Ovary (tissue), 9 donors: Measurements from ENCODE around the gene CHCHD6. TPM values are rescaled to one million over a fixed set of nuclear protein-coding genes. Genes with fewer than 3 reads are reported as not detected.

Experiments
- DNase-seq, 5 donors: peaks; one replicate each; pipeline ENCODE4 v3.0.0-alpha.2; 2019 to 2020
- H3K27ac ChIP-seq, 2 donors: fragments of 200-600 bp; one replicate each; pipeline versions ENCODE4 v1.5.1 to v1.8.0; 2019 to 2022
- H3K27me3 ChIP-seq: fragments of 200-600 bp; one replicate; pipeline ENCODE4 v1.8.0; 2022
- H3K36me3 ChIP-seq: fragments of 200-600 bp; sonication (generic); one replicate; pipeline ENCODE4 v1.5.1; 2019
- H3K4me1 ChIP-seq: one replicate; pipeline ENCODE4 v1.8.1; 2013; ENCODE audit warnings: mild to moderate bottlenecking, moderate library complexity; ENCODE audit not compliant: insufficient read depth
- H3K4me3 ChIP-seq: fragments of 200-600 bp; sonication (generic); one replicate; pipeline ENCODE4 v1.5.1; 2017
- H3K9me3 ChIP-seq, 2 donors: fragments of 200-600 bp in 1 of 2; sonication (generic) in 1 of 2; one replicate each; pipeline versions ENCODE4 v1.5.1 to v1.8.1; 2013 to 2019; ENCODE audit warnings: mild to moderate bottlenecking in 1 of 2, moderate library complexity in 1 of 2
- CTCF ChIP-seq, 3 donors: fragments of 450-650 bp in 2 of 3; fragments of 200-600 bp in 1 of 3; IDR thresholded peaks; one replicate each; pipeline versions ENCODE4 v1.5.1 to v1.8.0; 2016 to 2022; ENCODE audit warnings: antibody characterized with exemption in 3 of 3, mild to moderate bottlenecking in 1 of 3
- EP300 ChIP-seq: sonication (generic); formaldehyde crosslinking; IDR thresholded peaks from one replicate; pipeline ENCODE4 v1.6.1; 2017; ENCODE audit warnings: antibody characterized with exemption
- POLR2A ChIP-seq: fragments of 450-650 bp; IDR thresholded peaks from one replicate; pipeline ENCODE4 v1.6.1; 2017; ENCODE audit warnings: antibody characterized with exemption, mild to moderate bottlenecking, moderate library complexity
- WGBS, 3 donors: extraction: QIAGEN DNeasy Blood & Tissue Kit in 1 of 3; methylation state at CpG; one replicate each; pipeline versions ENCODE4 v1.1.5 to v1.1.7; 2013 to 2017; 5-methylcytosine and 5-hydroxymethylcytosine counted together
- intact Hi-C, 4 donors: fragments of 100-400 bp; cut with DNase I; formaldehyde crosslinking; loops; one replicate each; pipeline versions ENCODE4 v1.11.0 to v1.15.1; 2022 to 2023
- polyA plus RNA-seq, 2 donors: library from polyadenylated mRNA; stranded (reverse); fragments of 200-250 nt in 1 of 2; fragments of 350-450 nt in 1 of 2; fragmentation: Illumina TruSeq in 1 of 2; extraction: RNeasy Lipid Tissue Mini Kit (QIAGEN cat#74804) in 1 of 2; gene quantifications; one replicate each; pipeline ENCODE4 v1.2.3, GENCODE V29; 2013 to 2014
- total RNA-seq, 7 donors: library from RNA; depleted of rRNA in 2 of 7; stranded (reverse); fragments of >200 nt in 2 of 7; fragmentation: NEBNext Ultra II Directional in 3 of 7; extraction: Animal tissue kit (Norgen Biotek cat#: 25700) in 3 of 7; gene quantifications; one replicate each; pipeline versions ENCODE4 v1.1.0 to v1.2.4, GENCODE V29; 2016 to 2023
- donor health status: DM: no; HTN: no; CAD: no; lungs with moderate emphysema.
- donor health status: DM: no; HTN: no; CAD: no.
- donor health status: Bipolar disorder and iron deficiency.
- donor health status: DM: yes; HTN: yes; CAD: no.
- donor health status: DM: no; HTN: no; CAD: no.
- donor health status: DM: yes; HTN: yes; CAD: no.

The CHCHD6 gene
- total and polyA plus RNA-seq, 9 donors = 8.5 to 24.6 (median 19.5) TPM

DNA sequence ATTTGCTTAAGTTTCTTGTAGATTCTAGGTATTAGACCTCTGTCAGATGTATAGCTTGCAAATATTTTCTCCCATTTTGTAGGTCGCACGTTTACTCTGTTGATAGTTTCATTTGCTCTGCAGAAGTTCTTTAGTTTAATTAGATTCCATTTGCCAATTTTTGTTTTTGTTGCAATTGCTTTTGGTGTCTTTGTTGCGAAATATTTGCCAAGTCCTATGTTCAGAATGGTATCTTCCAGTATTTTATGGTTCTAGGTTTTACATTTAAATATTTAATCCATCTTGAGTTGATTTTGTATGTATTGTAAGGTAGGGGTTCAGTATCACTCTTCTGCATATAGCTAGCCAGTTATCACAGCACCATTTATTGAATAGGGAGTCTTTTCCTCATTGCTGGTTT is 64.9 kb downstream of the CHCHD6 start:
- whole genome bisulfite sequencing, 3 donors = 90 to 95% (median 93%) methylated on average over 3 of the region's 3 CpGs
- TF ChIP-seq CTCF (IDR thresholded peaks at IDR 0.05) (no peak), EP300 (no peak), POLR2A (no peak)
- intact Hi-C loops = no loop called here

DNA sequence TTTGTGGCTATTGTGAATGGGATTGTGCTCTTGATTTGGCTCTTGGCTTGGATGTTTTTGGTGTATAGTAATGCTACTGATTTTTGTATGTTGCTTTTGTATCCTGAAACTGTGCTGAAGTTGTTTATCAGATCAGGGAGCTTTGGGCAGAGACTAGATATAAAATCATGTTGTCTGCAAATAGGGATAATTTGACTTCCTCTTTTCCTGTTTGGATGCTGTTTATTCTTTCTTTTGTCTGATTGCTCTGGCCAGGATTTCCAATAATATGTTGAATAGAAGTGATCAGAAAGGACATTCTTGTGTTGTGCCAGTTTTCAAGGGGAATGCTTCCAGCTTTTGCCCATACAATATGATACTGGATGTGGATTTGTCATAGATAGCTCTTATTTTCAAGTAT is 66.1 kb downstream of the CHCHD6 start:
- Histone ChIP-seq H3K36me3 (no peaks in the 10 kb centered on the region), H3K4me3 (no peak overlapping the region), H3K27me3 (no peaks in the 10 kb centered on the region), H3K27ac (no peak overlapping the region), H3K9me3 (no peaks in the 10 kb centered on the region), H3K4me1 (no peaks in the 10 kb centered on the region)
- no peak for DNase-seq
- intact Hi-C loops = no loop called here
- TF ChIP-seq EP300 (no peak), POLR2A (no peak), CTCF (IDR thresholded peaks at IDR 0.05) (no peak)

More for the DNA sequence above, 64.9 kb downstream of the CHCHD6 start:
- no peak overlapping the region for H3K4me3 ChIP-seq
- H3K36me3 ChIP-seq = no peaks in the 10 kb centered on the region
- H3K27ac ChIP-seq = no peak overlapping the region
- no peaks in the 10 kb centered on the region for H3K4me1 ChIP-seq
- no peak for DNase-seq
- no peaks in the 10 kb centered on the region for H3K27me3 ChIP-seq
- no peaks in the 10 kb centered on the region for H3K9me3 ChIP-seq

GRCh38 chr3:126773167-126773566 is 69.1 kb downstream of the CHCHD6 start:
- Histone ChIP-seq H3K27me3 (no peaks in the 10 kb centered on the region), H3K4me3 (no peak overlapping the region), H3K27ac (no peak overlapping the region), H3K36me3 (no peaks in the 10 kb centered on the region), H3K9me3 (no peaks in the 10 kb centered on the region), H3K4me1 (no peaks in the 10 kb centered on the region)
- 87 to 88% (median 88%) methylated on average over 5 of the region's 5 CpGs for WGBS, 3 donors
- no peak for TF ChIP-seq CTCF (IDR thresholded peaks at IDR 0.05)
- no peak for TF ChIP-seq POLR2A
- intact Hi-C loops = no loop called here
- DNase-seq = no peak

DNA sequence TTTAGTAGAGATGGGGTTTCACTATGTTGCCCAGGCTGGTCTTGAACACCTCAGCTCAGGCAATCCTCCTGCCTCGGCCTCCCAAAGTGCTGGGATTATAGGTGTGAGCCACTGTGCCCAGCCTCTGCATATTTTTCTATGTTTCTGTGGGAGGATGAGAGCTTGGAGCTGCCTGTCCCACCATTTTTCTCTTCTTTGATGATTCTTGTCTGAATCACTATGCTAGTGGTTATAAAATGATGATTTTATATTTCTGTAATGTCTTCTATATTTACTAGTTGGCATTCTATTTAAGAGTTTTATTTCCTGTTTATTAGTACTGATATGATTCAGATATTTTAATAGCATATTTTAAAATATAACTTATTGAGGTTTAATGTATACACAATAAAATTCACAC is 69.7 kb downstream of the CHCHD6 start:
- H3K36me3 ChIP-seq = no peaks in the 10 kb centered on the region
- no peaks in the 10 kb centered on the region for H3K4me1 ChIP-seq
- H3K9me3 ChIP-seq = no peaks in the 10 kb centered on the region
- intact Hi-C loops = no loop called here
- TF ChIP-seq POLR2A = no peak
- no peak for TF ChIP-seq CTCF (IDR thresholded peaks at IDR 0.05)
- TF ChIP-seq EP300 = no peak
- H3K27me3 ChIP-seq = no peaks in the 10 kb centered on the region
- WGBS, 3 donors = 95 to 96% (median 95%) methylated on average over 1 of the region's 1 CpG
- DNase-seq = no peak
- no peak overlapping the region for H3K4me3 ChIP-seq
- H3K27ac ChIP-seq = no peak overlapping the region

DNA sequence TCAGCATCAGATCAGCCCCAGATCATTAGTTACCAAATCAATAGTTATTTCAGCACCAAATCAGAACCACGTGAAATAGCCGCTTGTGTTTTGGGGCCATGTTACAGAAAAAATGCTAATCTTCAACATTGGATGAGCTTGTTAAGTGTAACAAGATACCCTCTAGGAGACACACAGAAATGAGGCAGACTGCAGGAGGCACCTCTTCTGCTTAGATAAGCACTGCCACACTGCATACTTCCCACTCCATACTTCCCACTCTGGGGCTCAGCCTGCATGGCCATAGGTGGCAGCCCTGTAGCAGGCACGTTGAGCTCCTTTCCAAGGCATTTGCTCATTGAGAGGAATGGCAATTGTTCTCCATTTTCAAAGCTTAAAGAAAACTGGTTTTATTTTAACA is 73.3 kb downstream of the CHCHD6 start:
- intact Hi-C loops = no loop called here
- no peak for DNase-seq
- Histone ChIP-seq H3K9me3 (no peaks in the 10 kb centered on the region), H3K4me3 (no peak overlapping the region), H3K27me3 (no peaks in the 10 kb centered on the region), H3K36me3 (no peaks in the 10 kb centered on the region), H3K4me1 (peaks cover 2% of the 10 kb centered on the region), H3K27ac (no peak overlapping the region)
- no peak for TF ChIP-seq EP300
- no peak for TF ChIP-seq CTCF (IDR thresholded peaks at IDR 0.05)
- no peak for TF ChIP-seq POLR2A
- WGBS, 3 donors = 85 to 90% (median 85%) methylated on average over 3 of the region's 3 CpGs
